SK-N-MC (cell line): ENCODE results near the gene VAPA.

Experiments
- EZH2 ChIP-seq: fragments of 200-600 bp; sonication (generic); IDR thresholded peaks from one replicate; pipeline ENCODE4 v1.6.1; 2017; ENCODE audit warnings: antibody characterized with exemption
- POLR2AphosphoS5 ChIP-seq: IDR thresholded peaks from 2 replicates; pipeline ENCODE4 v1.6.1; 2012; ENCODE audit warnings: mild to moderate bottlenecking, low read depth, low read length, borderline replicate concordance

DNA sequence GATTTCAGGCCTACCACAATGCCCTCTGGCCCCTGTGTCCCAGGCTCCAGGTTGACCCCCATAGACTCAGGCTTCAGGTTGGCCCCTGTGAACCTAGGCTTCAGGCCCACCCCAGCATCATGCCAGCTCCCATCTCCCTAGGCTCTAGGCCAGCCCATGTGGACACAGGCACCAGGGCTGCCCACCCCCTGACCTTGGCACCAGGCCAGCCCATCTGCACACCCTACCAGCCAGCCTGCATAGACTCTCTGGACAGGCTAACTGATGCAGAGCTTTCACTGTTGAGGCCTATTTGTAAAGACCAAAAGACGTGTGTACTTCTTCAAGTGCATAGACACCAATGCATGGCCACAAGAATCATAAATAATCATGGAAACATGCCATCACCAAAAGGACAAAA is 83.9 kb downstream of the VAPA start:
- TF ChIP-seq EZH2 (no peak), POLR2AphosphoS5 (no peak)
